GDM1 (cell line): ENCODE data around the gene C6orf132.

ENCODE experiments used
- DNase-seq: peaks from one replicate; lab custom pipeline; 2025; lab: John Stamatoyannopoulos, UW

Gene C6orf132

GRCh38 chr6:42104095-42104803 lies 38.2 kb downstream of the C6orf132 start:
- no peak for DNase-seq

DNA sequence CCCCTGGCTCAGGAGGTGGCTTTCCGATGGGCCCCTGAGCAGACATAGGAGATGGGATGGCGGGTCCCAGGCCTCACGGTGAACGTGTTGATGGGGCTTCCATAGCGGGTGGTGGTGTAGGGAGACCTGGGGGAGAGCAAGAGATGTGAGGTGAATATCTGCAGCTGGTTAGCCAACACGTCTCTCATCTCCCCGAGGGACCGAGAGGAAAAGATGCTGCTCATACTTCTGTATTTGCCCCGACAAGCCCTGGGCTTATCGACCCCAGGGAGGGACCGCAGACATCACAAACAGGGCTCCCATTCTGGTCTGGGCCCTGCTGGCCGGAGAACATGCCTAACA lies 38.7 kb downstream of the C6orf132 start:
- DNase-seq: no peak

DNA sequence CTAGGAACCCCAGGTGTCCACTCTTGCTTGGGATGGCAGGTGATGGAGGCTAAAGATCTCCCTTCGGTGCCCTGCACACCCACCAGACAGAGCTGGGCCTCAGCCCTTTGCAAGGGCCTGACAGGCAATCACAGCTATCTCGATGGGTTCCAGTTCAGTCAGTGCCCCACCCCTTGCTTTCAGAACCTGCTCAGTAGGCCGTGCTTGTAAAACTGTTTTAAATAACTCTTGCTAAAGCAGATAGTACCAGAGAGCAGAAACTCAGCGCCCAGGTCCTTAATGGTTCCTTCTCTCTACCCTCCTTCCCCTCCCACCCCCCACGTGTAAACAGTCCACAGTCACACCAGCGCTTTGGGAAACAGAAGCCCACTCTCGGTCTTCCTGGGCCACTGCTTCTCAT lies 39.2 kb downstream of the C6orf132 start:
- no peak for DNase-seq

- no peak for DNase-seq
Measured at GRCh38 chr6:42101186-42101657, 41.2 kb downstream of the C6orf132 start.

- no peak for DNase-seq
Measured at GRCh38 chr6:42100029-42100901, 42.2 kb downstream of the C6orf132 start.

DNA sequence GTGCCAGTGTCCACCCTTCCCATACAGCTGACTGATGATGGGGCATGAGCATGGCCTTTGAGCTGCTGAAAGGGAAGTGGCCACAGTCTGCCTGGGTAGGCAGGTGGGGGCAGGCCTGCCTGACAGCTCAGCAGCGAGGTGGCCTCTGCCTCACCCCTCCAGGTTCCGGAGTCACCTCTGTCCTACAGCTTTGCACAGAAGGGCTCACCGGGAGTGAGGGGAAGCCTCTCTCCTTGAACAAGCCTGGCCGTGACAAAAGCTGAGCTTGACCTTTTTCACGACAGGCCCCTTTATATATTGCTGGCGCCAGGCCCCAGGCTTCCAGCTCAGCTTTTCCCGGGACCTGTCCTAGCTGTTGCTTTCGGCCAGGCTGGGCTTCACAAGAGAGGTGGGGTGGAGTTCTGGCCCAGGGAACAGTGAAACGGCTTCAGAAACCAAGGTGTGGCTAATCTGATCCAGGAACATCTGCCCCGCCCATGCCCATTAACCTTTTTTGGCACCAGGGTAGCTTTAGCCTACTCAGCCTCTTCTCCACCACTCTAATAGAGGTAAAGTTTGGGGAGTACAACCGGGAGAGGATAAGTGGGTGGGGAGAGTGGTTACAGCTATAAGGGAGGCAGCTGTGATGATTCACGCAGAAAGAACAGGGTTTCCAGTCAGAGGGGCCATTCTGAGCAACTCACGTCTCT lies 42.9 kb downstream of the C6orf132 start:
- no peak for DNase-seq

DNA sequence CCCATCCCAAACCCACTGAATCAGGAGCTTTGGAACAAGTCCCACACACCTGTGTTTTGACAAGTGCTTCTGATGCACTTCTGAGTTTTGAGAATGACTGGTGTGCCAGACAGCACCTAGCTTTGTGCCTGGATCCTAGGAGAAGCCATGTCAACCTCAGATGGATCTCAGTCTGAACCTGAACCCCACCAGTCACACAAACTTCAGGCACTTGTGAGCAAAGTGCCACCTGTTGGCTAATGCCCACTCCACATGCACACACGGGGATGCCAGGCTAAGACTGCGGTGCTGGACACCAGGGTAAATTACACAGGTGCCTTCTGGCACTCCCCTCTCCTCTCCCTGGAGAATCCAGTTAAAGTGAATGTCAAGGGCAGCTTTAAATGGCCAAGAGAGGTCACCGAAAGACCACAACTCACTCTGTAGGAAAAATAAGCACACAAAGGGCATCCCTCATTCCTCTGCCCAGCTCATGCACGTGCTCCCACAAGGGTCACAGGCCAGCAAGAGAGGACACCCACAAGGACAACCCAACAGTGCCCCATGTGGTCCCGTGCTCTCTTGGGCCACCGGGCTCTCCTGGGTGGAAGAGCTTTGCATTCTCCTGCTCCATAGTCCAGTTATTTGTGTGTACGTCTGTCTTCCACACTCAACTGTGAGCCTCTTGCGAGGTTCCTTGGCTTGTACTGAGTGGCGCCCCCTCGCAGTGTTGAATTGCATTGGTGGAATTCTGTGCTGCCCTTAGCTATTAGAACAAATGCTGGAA lies 46.5 kb downstream of the C6orf132 start:
- DNase-seq: no peak

GRCh38 chr6:42095094-42095493 lies 47.3 kb downstream of the C6orf132 start:
- DNase-seq: no peak

DNA sequence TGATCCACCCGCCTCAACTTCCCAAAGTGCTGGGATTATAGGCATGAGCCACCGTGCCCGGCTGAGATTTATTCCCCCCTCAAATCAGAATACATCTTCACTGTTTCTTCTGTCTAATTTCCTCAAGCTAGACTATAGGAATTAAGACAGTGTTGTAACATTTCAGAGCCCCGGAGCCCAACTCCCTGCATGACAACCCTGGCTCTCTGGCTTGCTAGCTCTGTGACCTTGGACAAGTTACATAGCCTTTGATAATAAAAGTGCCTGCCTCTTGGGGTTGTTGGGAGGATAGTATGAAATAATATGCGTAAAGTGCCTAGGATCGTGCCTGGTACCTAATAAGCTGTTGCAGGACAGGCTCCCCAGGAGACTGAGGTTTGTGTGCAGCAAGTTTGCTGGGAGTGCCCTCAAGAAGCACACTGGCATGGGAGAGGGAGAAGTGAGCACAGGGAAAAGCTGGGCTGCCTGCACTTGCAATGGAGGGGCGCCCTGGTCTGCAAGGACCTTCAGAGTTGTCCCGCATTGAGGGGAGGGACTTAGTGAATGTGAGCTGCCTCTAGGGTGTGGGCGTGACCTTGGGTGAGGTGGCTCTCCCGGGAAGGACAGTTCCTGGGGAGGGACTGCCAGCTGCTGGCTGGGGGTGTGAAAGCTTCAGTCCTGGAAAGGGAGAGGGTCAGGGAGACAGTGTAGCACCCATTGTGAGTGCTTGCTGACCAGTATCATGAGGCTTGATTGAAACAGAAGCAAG lies 48.7 kb downstream of the C6orf132 start:
- no peak for DNase-seq

DNA sequence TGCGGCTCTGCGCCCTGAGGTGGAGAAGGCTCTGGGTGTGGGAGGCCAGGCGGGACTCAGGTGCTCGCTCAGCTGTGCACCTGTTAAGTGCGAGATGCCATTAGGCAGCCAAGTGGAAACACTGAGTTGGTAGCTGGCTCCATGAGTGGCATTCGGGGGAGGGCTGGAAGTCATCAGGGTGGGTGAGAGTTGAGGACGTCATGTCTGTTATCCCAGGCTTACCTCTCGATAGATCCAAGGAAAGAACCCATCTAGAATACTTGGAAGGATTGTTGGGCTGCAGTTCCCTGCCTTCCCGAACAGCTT lies 50.7 kb downstream of the C6orf132 start:
- no peak for DNase-seq

DNA sequence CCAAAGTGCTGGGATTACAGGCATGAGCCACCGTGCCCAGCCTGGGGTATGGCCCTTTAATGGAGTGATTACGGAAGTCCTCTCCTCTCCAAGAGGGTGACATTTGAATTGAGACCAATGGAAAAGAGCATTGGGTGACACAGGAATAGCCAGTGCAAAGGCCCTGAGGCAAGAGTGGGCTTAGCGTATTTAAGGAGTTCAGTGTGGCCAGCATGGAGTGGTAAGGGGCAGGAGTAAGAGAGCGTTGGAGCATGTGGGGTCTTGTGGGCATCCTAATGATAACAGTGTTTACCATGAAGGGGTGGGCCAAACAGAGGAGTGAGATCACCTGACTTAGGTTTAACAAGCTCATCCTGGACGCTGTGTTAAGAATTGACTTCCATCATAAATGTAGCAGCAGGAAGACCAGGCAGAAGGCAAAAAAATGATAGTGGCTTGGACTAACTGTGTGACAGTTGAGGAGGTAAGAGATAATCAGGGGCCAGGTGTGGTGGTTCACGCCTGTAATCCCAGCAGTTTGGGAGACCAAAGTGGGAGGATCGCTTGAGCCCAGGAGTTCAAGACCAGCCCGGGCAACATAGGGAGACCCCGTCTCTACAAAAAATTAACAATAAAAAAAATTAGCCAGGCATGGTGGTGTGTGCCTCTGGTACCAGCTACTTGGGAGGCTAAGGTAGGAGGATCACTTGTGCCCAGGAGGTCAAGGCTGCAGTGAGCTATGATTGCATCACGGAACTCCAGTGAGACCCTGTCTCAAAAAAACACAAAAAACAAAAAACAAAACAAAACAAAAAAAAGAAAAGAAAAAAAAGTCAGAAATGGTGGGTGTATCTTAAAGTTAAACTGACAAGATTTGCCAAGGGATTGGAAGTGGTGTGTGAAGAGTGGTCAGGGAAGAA lies 51.4 kb downstream of the C6orf132 start:
- no peak for DNase-seq

- no peak for DNase-seq
Measured at GRCh38 chr6:42088101-42088591, 54.3 kb downstream of the C6orf132 start.

GRCh38 chr6:42086046-42087035 lies 56.1 kb downstream of the C6orf132 start:
- no peak for DNase-seq

- DNase-seq: no peak
Measured at GRCh38 chr6:42084889-42085288, 57.5 kb downstream of the C6orf132 start.

DNA sequence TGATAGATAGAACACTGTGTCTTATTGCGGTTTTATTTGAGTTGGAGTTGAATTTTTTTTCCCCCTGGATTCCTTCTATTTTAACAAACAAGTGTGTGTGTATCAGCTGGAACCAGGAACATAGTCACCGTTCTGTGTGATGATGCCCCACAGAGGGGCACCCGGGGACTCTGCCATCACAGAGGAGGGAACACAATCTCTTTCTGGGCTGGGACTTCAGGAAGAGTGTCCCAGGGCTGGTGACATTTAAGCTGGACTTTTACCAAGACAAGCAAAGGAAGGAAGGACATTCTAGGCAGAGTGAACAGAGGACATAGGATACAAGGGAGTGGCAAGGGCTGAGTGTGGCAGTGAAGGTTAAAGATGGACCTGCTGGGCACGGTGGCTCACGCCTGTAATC lies 58.9 kb downstream of the C6orf132 start:
- no peak for DNase-seq

- DNase-seq: no peak
Measured at GRCh38 chr6:42079941-42080464, 62.4 kb downstream of the C6orf132 start.

GRCh38 chr6:42078386-42078785 lies 64.0 kb downstream of the C6orf132 start:
- DNase-seq: no peak

GRCh38 chr6:42075159-42075838 lies 67.1 kb downstream of the C6orf132 start:
- DNase-seq: peak; percentile 17
